ENCODE data around the gene NCAPG2.

The NCAPG2 gene

GRCh38 chr7:158704524-158705233 lies at the start of gene NCAPG2:
TSS of gene NCAPG2 (minus strand) at chr7:158704804. CDS start at chr7:158701899, 2,905 bp downstream.
- no peaks in the 10 kb centered on the region for H3K9me3 ChIP-seq (ENCODE audit: control insufficient read depth in 2 of 2, low read length in 2 of 2)
- H3K4me3 ChIP-seq (ENCODE audit: low read length in 2 of 2), result peak within 1 kb of the TSS; percentile 77 to 83
- no peaks in the 10 kb centered on the region for H3K27me3 ChIP-seq (ENCODE audit: control insufficient read depth in 1 of 2, insufficient read depth in 2 of 2, low read length in 2 of 2)
- H3K4me1 ChIP-seq (ENCODE audit: control insufficient read depth, insufficient read depth, low read length), result peaks cover 18% of the 10 kb centered on the region
- peak within 1 kb of the TSS; percentile 80 for H3K27ac ChIP-seq (ENCODE audit: low read length)
- H3K36me3 ChIP-seq (ENCODE audit: control insufficient read depth in 2 of 2, insufficient read depth in 2 of 2, low read length in 2 of 2), result no peaks in the 10 kb centered on the region
- peak within 1 kb of the TSS; percentile 78 to 79 for H3K9ac ChIP-seq (ENCODE audit: low read length in 2 of 2)

GRCh38 chr7:158753900-158754299 lies 49.3 kb upstream of the NCAPG2 start:
- Histone ChIP-seq H3K27ac (ENCODE audit: low read length) (no peak overlapping the region), H3K36me3 (ENCODE audit: control insufficient read depth in 2 of 2, insufficient read depth in 2 of 2, low read length in 2 of 2) (peaks cover 27 to 36% of the 10 kb centered on the region in 2 donors), H3K9me3 (ENCODE audit: control insufficient read depth in 2 of 2, low read length in 2 of 2) (no peaks in the 10 kb centered on the region), H3K4me3 (ENCODE audit: low read length in 2 of 2) (no peak overlapping the region), H3K4me1 (ENCODE audit: control insufficient read depth, insufficient read depth, low read length) (no peaks in the 10 kb centered on the region), H3K27me3 (ENCODE audit: control insufficient read depth in 1 of 2, insufficient read depth in 2 of 2, low read length in 2 of 2) (no peaks in the 10 kb centered on the region), H3K9ac (ENCODE audit: low read length in 2 of 2) (no peak overlapping the region)

DNA sequence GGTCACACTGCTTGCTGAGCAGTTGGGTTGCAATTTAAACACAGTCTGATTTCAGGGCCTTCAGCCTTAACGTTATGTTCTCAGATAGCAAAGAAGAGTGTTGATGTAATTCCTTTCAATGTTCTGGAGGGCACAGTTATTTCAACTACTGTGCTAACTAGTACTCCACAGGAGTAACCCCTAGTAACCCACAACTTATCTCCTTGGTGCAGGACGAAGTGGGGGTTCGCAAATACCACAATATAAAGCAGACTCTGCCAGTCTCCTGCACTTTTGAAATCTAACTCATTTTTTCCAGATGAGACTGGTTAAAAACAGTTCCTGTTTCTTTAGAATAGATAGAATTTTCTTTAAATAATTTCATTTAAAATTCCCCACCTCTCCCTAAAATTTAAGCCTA lies 47.1 kb upstream of the NCAPG2 start:
- Histone ChIP-seq H3K4me1 (ENCODE audit: control insufficient read depth, insufficient read depth, low read length) (no peaks in the 10 kb centered on the region), H3K9ac (ENCODE audit: low read length in 2 of 2) (no peak overlapping the region), H3K4me3 (ENCODE audit: low read length in 2 of 2) (no peak overlapping the region), H3K27ac (ENCODE audit: low read length) (no peak overlapping the region), H3K36me3 (ENCODE audit: control insufficient read depth in 2 of 2, insufficient read depth in 2 of 2, low read length in 2 of 2) (peaks cover 22 to 33% of the 10 kb centered on the region in 2 donors), H3K9me3 (ENCODE audit: control insufficient read depth in 2 of 2, low read length in 2 of 2) (no peaks in the 10 kb centered on the region), H3K27me3 (ENCODE audit: control insufficient read depth in 1 of 2, insufficient read depth in 2 of 2, low read length in 2 of 2) (no peaks in the 10 kb centered on the region)

DNA sequence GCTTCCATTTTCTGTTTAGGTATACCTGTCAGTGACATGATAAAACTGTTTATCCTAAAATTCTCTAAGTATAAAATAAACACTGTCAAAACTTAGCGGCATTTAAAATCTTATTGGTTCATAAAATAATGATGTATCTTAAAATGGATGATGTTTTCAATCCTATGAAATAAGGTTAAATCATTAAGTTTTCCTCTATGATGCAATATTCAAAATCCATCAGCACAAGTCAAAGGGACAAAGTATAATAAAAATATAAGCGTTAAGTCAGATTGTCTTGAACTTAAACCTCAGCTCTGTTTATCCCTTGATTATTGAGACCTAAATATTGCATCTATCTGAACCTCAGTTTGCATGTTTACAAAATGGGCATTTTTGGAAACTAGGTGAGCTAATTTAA lies 46.6 kb upstream of the NCAPG2 start:
- H3K4me1 ChIP-seq (ENCODE audit: control insufficient read depth, insufficient read depth, low read length), result no peaks in the 10 kb centered on the region

DNA sequence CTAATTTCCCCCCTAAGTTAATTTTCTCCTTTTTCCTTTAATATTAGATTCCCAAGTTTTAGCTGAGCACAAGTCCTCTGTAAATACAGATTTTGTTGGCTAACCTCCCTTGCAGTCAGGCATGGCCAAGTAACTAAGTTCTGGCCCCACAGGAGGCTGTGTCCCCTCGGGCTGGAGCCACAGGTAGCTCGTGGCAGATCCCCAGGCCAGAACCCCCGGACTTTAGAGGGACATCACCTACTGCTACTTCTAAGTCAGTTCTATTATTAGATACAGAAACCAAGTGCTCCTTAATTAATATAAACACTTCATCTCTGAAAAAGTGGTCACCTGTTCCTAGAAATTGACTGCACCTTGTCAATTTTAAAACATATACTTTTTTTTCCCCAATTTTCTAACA lies 46.1 kb upstream of the NCAPG2 start:
- Histone ChIP-seq H3K4me3 (ENCODE audit: low read length in 2 of 2) (no peak overlapping the region), H3K27ac (ENCODE audit: low read length) (no peak overlapping the region), H3K36me3 (ENCODE audit: control insufficient read depth in 2 of 2, insufficient read depth in 2 of 2, low read length in 2 of 2) (peaks cover 17 to 35% of the 10 kb centered on the region in 2 donors), H3K9me3 (ENCODE audit: control insufficient read depth in 2 of 2, low read length in 2 of 2) (no peaks in the 10 kb centered on the region), H3K27me3 (ENCODE audit: control insufficient read depth in 1 of 2, insufficient read depth in 2 of 2, low read length in 2 of 2) (no peaks in the 10 kb centered on the region), H3K9ac (ENCODE audit: low read length in 2 of 2) (no peak overlapping the region), H3K4me1 (ENCODE audit: control insufficient read depth, insufficient read depth, low read length) (no peaks in the 10 kb centered on the region)

More for the DNA sequence above, 46.6 kb upstream of the NCAPG2 start:
- Histone ChIP-seq H3K36me3 (ENCODE audit: control insufficient read depth in 2 of 2, insufficient read depth in 2 of 2, low read length in 2 of 2) (peaks cover 19 to 34% of the 10 kb centered on the region in 2 donors), H3K9ac (ENCODE audit: low read length in 2 of 2) (no peak overlapping the region), H3K9me3 (ENCODE audit: control insufficient read depth in 2 of 2, low read length in 2 of 2) (no peaks in the 10 kb centered on the region), H3K27me3 (ENCODE audit: control insufficient read depth in 1 of 2, insufficient read depth in 2 of 2, low read length in 2 of 2) (no peaks in the 10 kb centered on the region), H3K4me3 (ENCODE audit: low read length in 2 of 2) (no peak overlapping the region), H3K27ac (ENCODE audit: low read length) (no peak overlapping the region)

- H3K36me3 ChIP-seq (ENCODE audit: control insufficient read depth in 2 of 2, insufficient read depth in 2 of 2, low read length in 2 of 2), result peaks cover 12 to 24% of the 10 kb centered on the region in 2 donors
- H3K27ac ChIP-seq (ENCODE audit: low read length), result no peak overlapping the region
- H3K4me1 ChIP-seq (ENCODE audit: control insufficient read depth, insufficient read depth, low read length), result no peaks in the 10 kb centered on the region
- H3K9ac ChIP-seq (ENCODE audit: low read length in 2 of 2), result no peak overlapping the region
- H3K9me3 ChIP-seq (ENCODE audit: control insufficient read depth in 2 of 2, low read length in 2 of 2), result no peaks in the 10 kb centered on the region
- no peak overlapping the region for H3K4me3 ChIP-seq (ENCODE audit: low read length in 2 of 2)
- H3K27me3 ChIP-seq (ENCODE audit: control insufficient read depth in 1 of 2, insufficient read depth in 2 of 2, low read length in 2 of 2), result no peaks in the 10 kb centered on the region
Measured at GRCh38 chr7:158749396-158749795, 44.8 kb upstream of the NCAPG2 start.

GRCh38 chr7:158748335-158748734 lies 43.7 kb upstream of the NCAPG2 start:
- Histone ChIP-seq H3K27ac (ENCODE audit: low read length) (no peak overlapping the region), H3K9me3 (ENCODE audit: control insufficient read depth in 2 of 2, low read length in 2 of 2) (no peaks in the 10 kb centered on the region), H3K4me3 (ENCODE audit: low read length in 2 of 2) (no peak overlapping the region), H3K27me3 (ENCODE audit: control insufficient read depth in 1 of 2, insufficient read depth in 2 of 2, low read length in 2 of 2) (no peaks in the 10 kb centered on the region), H3K4me1 (ENCODE audit: control insufficient read depth, insufficient read depth, low read length) (no peaks in the 10 kb centered on the region), H3K36me3 (ENCODE audit: control insufficient read depth in 2 of 2, insufficient read depth in 2 of 2, low read length in 2 of 2) (peaks cover 18 to 26% of the 10 kb centered on the region in 2 donors), H3K9ac (ENCODE audit: low read length in 2 of 2) (no peak overlapping the region)

DNA sequence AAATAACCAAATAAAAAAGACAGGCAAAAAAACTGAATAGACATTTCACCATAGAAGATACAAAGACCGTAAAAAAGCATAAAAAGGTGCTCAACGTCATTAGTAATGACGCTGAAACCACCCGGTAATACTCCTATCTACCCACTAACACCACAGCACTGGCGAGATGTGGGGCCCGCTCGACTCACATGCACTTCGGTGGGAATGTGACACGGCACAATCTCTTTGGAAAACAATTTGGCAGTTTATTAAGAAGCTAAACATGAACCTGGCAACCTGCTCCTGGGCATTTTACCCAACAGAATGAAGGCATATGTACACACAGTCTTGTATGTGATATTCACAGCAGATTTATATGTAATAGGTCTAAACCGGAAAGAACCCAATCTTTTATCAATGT lies 42.8 kb upstream of the NCAPG2 start:
- no peak overlapping the region for H3K27ac ChIP-seq (ENCODE audit: low read length)
- no peak overlapping the region for H3K4me3 ChIP-seq (ENCODE audit: low read length in 2 of 2)
- no peak overlapping the region for H3K9ac ChIP-seq (ENCODE audit: low read length in 2 of 2)
- H3K9me3 ChIP-seq (ENCODE audit: control insufficient read depth in 2 of 2, low read length in 2 of 2), result no peaks in the 10 kb centered on the region
- peaks cover 22 to 33% of the 10 kb centered on the region in 2 donors for H3K36me3 ChIP-seq (ENCODE audit: control insufficient read depth in 2 of 2, insufficient read depth in 2 of 2, low read length in 2 of 2)
- H3K4me1 ChIP-seq (ENCODE audit: control insufficient read depth, insufficient read depth, low read length), result no peaks in the 10 kb centered on the region
- H3K27me3 ChIP-seq (ENCODE audit: control insufficient read depth in 1 of 2, insufficient read depth in 2 of 2, low read length in 2 of 2), result no peaks in the 10 kb centered on the region

DNA sequence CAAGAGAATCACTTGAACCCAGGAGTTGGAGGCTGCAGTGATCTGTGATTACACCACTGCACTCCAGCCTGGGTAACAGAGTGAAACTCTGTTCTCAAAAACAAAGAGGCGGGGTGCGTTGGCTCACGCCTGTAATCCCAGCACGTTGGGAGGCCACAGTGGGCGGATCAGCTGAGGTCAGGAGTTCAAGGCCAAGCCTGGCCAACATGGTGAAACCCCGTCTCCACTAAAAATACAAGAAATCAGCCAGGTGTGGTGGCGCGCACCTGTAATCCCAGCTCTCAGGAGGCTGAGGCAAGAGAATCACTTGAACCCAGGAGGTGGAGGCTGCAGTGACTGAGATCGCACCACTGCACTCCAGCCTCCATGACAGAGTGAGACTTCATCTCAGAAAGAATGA lies 42.4 kb upstream of the NCAPG2 start:
- Histone ChIP-seq H3K27ac (ENCODE audit: low read length) (no peak overlapping the region), H3K36me3 (ENCODE audit: control insufficient read depth in 2 of 2, insufficient read depth in 2 of 2, low read length in 2 of 2) (peaks cover 22 to 37% of the 10 kb centered on the region in 2 donors), H3K4me3 (ENCODE audit: low read length in 2 of 2) (no peak overlapping the region), H3K4me1 (ENCODE audit: control insufficient read depth, insufficient read depth, low read length) (no peaks in the 10 kb centered on the region), H3K9me3 (ENCODE audit: control insufficient read depth in 2 of 2, low read length in 2 of 2) (no peaks in the 10 kb centered on the region), H3K9ac (ENCODE audit: low read length in 2 of 2) (no peak overlapping the region), H3K27me3 (ENCODE audit: control insufficient read depth in 1 of 2, insufficient read depth in 2 of 2, low read length in 2 of 2) (no peaks in the 10 kb centered on the region)

DNA sequence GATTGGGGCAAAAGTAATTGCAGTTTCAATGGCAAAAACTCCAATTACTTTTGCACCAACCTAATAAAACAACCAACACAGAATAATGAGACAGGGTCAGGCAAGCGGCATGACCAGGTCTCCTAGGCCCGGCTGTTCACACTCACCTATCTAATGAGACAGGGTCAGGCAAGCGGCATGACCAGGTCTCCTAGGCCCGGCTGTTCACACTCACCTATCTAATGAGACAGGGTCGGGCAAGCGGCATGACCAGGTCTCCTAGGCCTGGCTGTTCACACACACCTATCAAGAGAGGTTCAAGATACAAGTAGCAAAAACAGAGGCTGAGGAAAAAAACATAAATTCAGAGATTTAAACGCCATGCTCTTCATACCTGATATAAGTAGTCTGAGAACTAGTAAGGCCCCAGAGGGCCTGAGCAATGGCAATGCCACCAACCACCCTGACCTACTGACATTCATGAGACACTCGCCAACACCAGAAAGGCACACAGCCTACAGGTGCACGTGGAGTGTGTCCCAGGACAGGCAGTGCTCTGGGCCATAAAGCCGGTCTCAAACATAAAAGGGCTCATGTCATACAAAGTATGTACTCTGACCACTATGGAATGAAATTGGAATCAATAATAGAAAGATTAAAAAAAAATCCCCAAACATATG lies 40.6 kb upstream of the NCAPG2 start:
- Histone ChIP-seq H3K27me3 (ENCODE audit: control insufficient read depth in 1 of 2, insufficient read depth in 2 of 2, low read length in 2 of 2) (no peaks in the 10 kb centered on the region), H3K9ac (ENCODE audit: low read length in 2 of 2) (no peak overlapping the region), H3K9me3 (ENCODE audit: control insufficient read depth in 2 of 2, low read length in 2 of 2) (no peaks in the 10 kb centered on the region), H3K36me3 (ENCODE audit: control insufficient read depth in 2 of 2, insufficient read depth in 2 of 2, low read length in 2 of 2) (peaks cover 26 to 48% of the 10 kb centered on the region in 2 donors), H3K4me1 (ENCODE audit: control insufficient read depth, insufficient read depth, low read length) (peaks cover 15% of the 10 kb centered on the region), H3K4me3 (ENCODE audit: low read length in 2 of 2) (no peak overlapping the region), H3K27ac (ENCODE audit: low read length) (no peak overlapping the region)

- Histone ChIP-seq H3K27me3 (ENCODE audit: control insufficient read depth in 1 of 2, insufficient read depth in 2 of 2, low read length in 2 of 2) (no peaks in the 10 kb centered on the region), H3K4me1 (ENCODE audit: control insufficient read depth, insufficient read depth, low read length) (peaks cover 20% of the 10 kb centered on the region), H3K9me3 (ENCODE audit: control insufficient read depth in 2 of 2, low read length in 2 of 2) (no peaks in the 10 kb centered on the region), H3K36me3 (ENCODE audit: control insufficient read depth in 2 of 2, insufficient read depth in 2 of 2, low read length in 2 of 2) (peaks cover 26 to 54% of the 10 kb centered on the region in 2 donors), H3K4me3 (ENCODE audit: low read length in 2 of 2) (no peak overlapping the region), H3K27ac (ENCODE audit: low read length) (no peak overlapping the region), H3K9ac (ENCODE audit: low read length in 2 of 2) (no peak overlapping the region)
Measured at GRCh38 chr7:158744070-158744469, 39.5 kb upstream of the NCAPG2 start.

Data from stomach smooth muscle (tissue), 2 donors.